ENCODE measurements around the gene MKRN2OS.

Gene MKRN2OS

GRCh38 chr3:12516873-12517272 lies 28.4 kb downstream of the MKRN2OS start:
- DNase-seq (ENCODE audit: low spot score in 2 of 2) = no peak
- no peaks in the 10 kb centered on the region for H3K27me3 Mint-ChIP-seq
- H3K36me3 Mint-ChIP-seq = peaks cover 19% of the 10 kb centered on the region
- no peak overlapping the region for H3K27ac Mint-ChIP-seq
- ATAC-seq (ENCODE audit: low read depth) = no peak
- no peaks in the 10 kb centered on the region for H3K9me3 Mint-ChIP-seq
- H3K4me1 Mint-ChIP-seq = no peaks in the 10 kb centered on the region
- H3K4me3 Mint-ChIP-seq = no peak overlapping the region

GRCh38 chr3:12515631-12516030 lies 29.7 kb downstream of the MKRN2OS start:
- Mint-ChIP-seq H3K4me3 (no peak overlapping the region), H3K27me3 (no peaks in the 10 kb centered on the region), H3K36me3 (peaks cover 15% of the 10 kb centered on the region), H3K9me3 (no peaks in the 10 kb centered on the region), H3K4me1 (no peaks in the 10 kb centered on the region), H3K27ac (no peak overlapping the region)
- ATAC-seq (ENCODE audit: low read depth) = no peak
- no peak for DNase-seq (ENCODE audit: low spot score in 2 of 2)

- no peaks in the 10 kb centered on the region for H3K9me3 Mint-ChIP-seq
- H3K27ac Mint-ChIP-seq = no peak overlapping the region
- no peaks in the 10 kb centered on the region for H3K27me3 Mint-ChIP-seq
- H3K36me3 Mint-ChIP-seq = peaks cover 14% of the 10 kb centered on the region
- DNase-seq (ENCODE audit: low spot score in 2 of 2) (no peak), ATAC-seq (ENCODE audit: low read depth) (no peak)
- H3K4me3 Mint-ChIP-seq = no peak overlapping the region
- no peaks in the 10 kb centered on the region for H3K4me1 Mint-ChIP-seq
Observed at GRCh38 chr3:12513694-12514446, 31.4 kb downstream of the MKRN2OS start.

- H3K27ac Mint-ChIP-seq = no peak overlapping the region
- peaks cover 16% of the 10 kb centered on the region for H3K36me3 Mint-ChIP-seq
Observed at GRCh38 chr3:12512534-12513118, 32.7 kb downstream of the MKRN2OS start.

GRCh38 chr3:12509466-12509865 lies 35.8 kb downstream of the MKRN2OS start:
- H3K36me3 Mint-ChIP-seq = peaks cover 22% of the 10 kb centered on the region
- ATAC-seq (ENCODE audit: low read depth) = no peak

More at GRCh38 chr3:12512534-12513118, 32.7 kb downstream of the MKRN2OS start:
- Mint-ChIP-seq H3K4me3 (no peak overlapping the region), H3K27me3 (no peaks in the 10 kb centered on the region), H3K9me3 (no peaks in the 10 kb centered on the region), H3K4me1 (no peaks in the 10 kb centered on the region)
- ATAC-seq (ENCODE audit: low read depth) (no peak), DNase-seq (ENCODE audit: low spot score in 2 of 2) (no peak)

GRCh38 chr3:12508291-12508700 lies 37.0 kb downstream of the MKRN2OS start:
- Mint-ChIP-seq H3K36me3 (peaks cover 30% of the 10 kb centered on the region), H3K9me3 (no peaks in the 10 kb centered on the region), H3K27ac (no peak overlapping the region), H3K27me3 (no peaks in the 10 kb centered on the region), H3K4me1 (no peaks in the 10 kb centered on the region), H3K4me3 (no peak overlapping the region)
- ATAC-seq (ENCODE audit: low read depth) (no peak), DNase-seq (ENCODE audit: low spot score in 2 of 2) (no peak)

More at GRCh38 chr3:12509466-12509865, 35.8 kb downstream of the MKRN2OS start:
- no peak overlapping the region for H3K27ac Mint-ChIP-seq
- no peak overlapping the region for H3K4me3 Mint-ChIP-seq
- no peak for DNase-seq (ENCODE audit: low spot score in 2 of 2)
- H3K9me3 Mint-ChIP-seq = no peaks in the 10 kb centered on the region
- H3K4me1 Mint-ChIP-seq = no peaks in the 10 kb centered on the region
- H3K27me3 Mint-ChIP-seq = no peaks in the 10 kb centered on the region

- no peaks in the 10 kb centered on the region for H3K27me3 Mint-ChIP-seq
- H3K4me3 Mint-ChIP-seq = no peak overlapping the region
- H3K4me1 Mint-ChIP-seq = no peaks in the 10 kb centered on the region
- ATAC-seq (ENCODE audit: low read depth) (no peak), DNase-seq (ENCODE audit: low spot score in 2 of 2) (no peak)
- no peak overlapping the region for H3K27ac Mint-ChIP-seq
- peaks cover 33% of the 10 kb centered on the region for H3K36me3 Mint-ChIP-seq
- H3K9me3 Mint-ChIP-seq = no peaks in the 10 kb centered on the region
Observed at GRCh38 chr3:12507591-12508281, 37.6 kb downstream of the MKRN2OS start.

- H3K9me3 Mint-ChIP-seq = no peaks in the 10 kb centered on the region
Observed at GRCh38 chr3:12506201-12506709, 39.0 kb downstream of the MKRN2OS start.

GRCh38 chr3:12503126-12503957 lies 42.0 kb downstream of the MKRN2OS start:
- Mint-ChIP-seq H3K27ac (no peak overlapping the region), H3K27me3 (no peaks in the 10 kb centered on the region), H3K36me3 (peaks cover 38% of the 10 kb centered on the region), H3K4me3 (no peak overlapping the region), H3K9me3 (no peaks in the 10 kb centered on the region), H3K4me1 (no peaks in the 10 kb centered on the region)
- DNase-seq (ENCODE audit: low spot score in 2 of 2) (no peak), ATAC-seq (ENCODE audit: low read depth) (no peak)

More at GRCh38 chr3:12506201-12506709, 39.0 kb downstream of the MKRN2OS start:
- H3K4me1 Mint-ChIP-seq = no peaks in the 10 kb centered on the region
- no peak for ATAC-seq (ENCODE audit: low read depth)
- no peak overlapping the region for H3K27ac Mint-ChIP-seq
- no peak for DNase-seq (ENCODE audit: low spot score in 2 of 2)
- peaks cover 29% of the 10 kb centered on the region for H3K36me3 Mint-ChIP-seq
- no peaks in the 10 kb centered on the region for H3K27me3 Mint-ChIP-seq
- H3K4me3 Mint-ChIP-seq = no peak overlapping the region

GRCh38 chr3:12501360-12502020 lies 43.8 kb downstream of the MKRN2OS start:
- H3K4me1 Mint-ChIP-seq = no peaks in the 10 kb centered on the region
- DNase-seq (ENCODE audit: low spot score in 2 of 2) (no peak), ATAC-seq (ENCODE audit: low read depth) (no peak)
- no peaks in the 10 kb centered on the region for H3K9me3 Mint-ChIP-seq
- no peak overlapping the region for H3K4me3 Mint-ChIP-seq
- peaks cover 43% of the 10 kb centered on the region for H3K36me3 Mint-ChIP-seq
- H3K27me3 Mint-ChIP-seq = no peaks in the 10 kb centered on the region
- no peak overlapping the region for H3K27ac Mint-ChIP-seq

GRCh38 chr3:12499474-12499873 lies 45.8 kb downstream of the MKRN2OS start:
- ATAC-seq (ENCODE audit: low read depth) (no peak), DNase-seq (ENCODE audit: low spot score in 2 of 2) (no peak)
- Mint-ChIP-seq H3K27ac (no peak overlapping the region), H3K27me3 (no peaks in the 10 kb centered on the region), H3K4me3 (no peak overlapping the region), H3K36me3 (peaks cover 38% of the 10 kb centered on the region), H3K4me1 (no peaks in the 10 kb centered on the region), H3K9me3 (no peaks in the 10 kb centered on the region)

- H3K9me3 Mint-ChIP-seq = no peaks in the 10 kb centered on the region
- no peak overlapping the region for H3K4me3 Mint-ChIP-seq
- DNase-seq (ENCODE audit: low spot score in 2 of 2) (no peak), ATAC-seq (ENCODE audit: low read depth) (no peak)
- no peaks in the 10 kb centered on the region for H3K4me1 Mint-ChIP-seq
- H3K27me3 Mint-ChIP-seq = no peaks in the 10 kb centered on the region
- H3K27ac Mint-ChIP-seq = no peak overlapping the region
- peaks cover 31% of the 10 kb centered on the region for H3K36me3 Mint-ChIP-seq
Observed at GRCh38 chr3:12496453-12496761, 48.9 kb downstream of the MKRN2OS start.

GRCh38 chr3:12495749-12496452 lies 49.4 kb downstream of the MKRN2OS start:
- Mint-ChIP-seq H3K4me1 (no peaks in the 10 kb centered on the region), H3K4me3 (no peak overlapping the region), H3K27ac (no peak overlapping the region), H3K9me3 (no peaks in the 10 kb centered on the region), H3K27me3 (no peaks in the 10 kb centered on the region), H3K36me3 (peaks cover 31% of the 10 kb centered on the region)
- ATAC-seq (ENCODE audit: low read depth) (no peak), DNase-seq (ENCODE audit: low spot score in 2 of 2) (no peak)
